IMR-90 (cell line): ENCODE data around the gene IRAK1. TPM values are rescaled to one million over a fixed set of nuclear protein-coding genes. Genes with fewer than 3 reads are reported as not detected.

Experiments used
- ATAC-seq: fragments of 200-7000 bp; cut with Tn5 transposase; 2 replicates; pipeline ENCODE4 v1.9.1; 2020; ENCODE audit warnings: low read depth, mild to moderate bottlenecking, moderate library complexity
- BruUV-seq: library from RNA; stranded (reverse); fragments of 400-500 nt; replicated peaks from 2 replicates; lab custom pipeline; 2021; lab: Mats Ljungman, UMichigan
- CTCF ChIA-PET: fragments of 300-600 bp; formaldehyde crosslinking; extraction: SDS; loops from one replicate; lab custom pipeline; 2021; ENCODE audit warnings: antibody characterized with exemption; lab: Yijun Ruan, JAX
- POLR2A ChIA-PET: fragments of 300-600 bp; sonication (Branson Sonifier 250); formaldehyde crosslinking; loops from one replicate; lab custom pipeline; 2022; ENCODE audit warnings: antibody characterized with exemption; ENCODE audit not compliant: unreplicated experiment; lab: Charles Lee
- DNase-seq: peaks from one replicate; pipeline ENCODE4 v3.0.0; 2013
- H2AFZ ChIP-seq: replicated peaks from 2 replicates; pipeline ENCODE3; 2013; ENCODE audit warnings: low read length, mild to moderate bottlenecking; ENCODE audit not compliant: poor library complexity
- H2AK5ac ChIP-seq: 2 replicates; pipeline ENCODE4 v1.6.1; 2013; ENCODE audit warnings: low read depth, low read length, inconsistent platforms
- H2AK9ac ChIP-seq: replicated peaks from 2 replicates; pipeline ENCODE3; 2013; ENCODE audit warnings: mild to moderate bottlenecking, low read depth, low read length, moderate library complexity; ENCODE audit not compliant: poor library complexity
- H2BK120ac ChIP-seq: 2 replicates; pipeline ENCODE4 v1.6.1; 2013; ENCODE audit warnings: low read depth, low read length, inconsistent platforms
- H2BK15ac ChIP-seq: 3 replicates; pipeline ENCODE4 v1.6.1; 2013; ENCODE audit warnings: low read depth, low read length, inconsistent platforms
- H2BK20ac ChIP-seq: 2 replicates; pipeline ENCODE4 v1.6.1; 2013; ENCODE audit warnings: low read depth, mild to moderate bottlenecking, inconsistent platforms, low read length, moderate library complexity
- H2BK5ac ChIP-seq: 2 replicates; pipeline ENCODE4 v1.6.1; 2013; ENCODE audit warnings: mild to moderate bottlenecking, low read depth, low read length, inconsistent platforms; ENCODE audit not compliant: poor library complexity, severe bottlenecking
- H3K14ac ChIP-seq: replicated peaks from 2 replicates; pipeline ENCODE4 v1.6.1; 2013; ENCODE audit warnings: low read depth, low read length, inconsistent platforms
- H3K18ac ChIP-seq: 2 replicates; pipeline ENCODE4 v1.6.1; 2013; ENCODE audit warnings: low read depth, low read length, control low read depth
- H3K23ac ChIP-seq: 2 replicates; pipeline ENCODE4 v1.6.1; 2013; ENCODE audit warnings: low read depth, low read length, inconsistent platforms
- H3K27ac ChIP-seq: 2 replicates; pipeline ENCODE4 v1.5.1; 2013; ENCODE audit warnings: mild to moderate bottlenecking, control low read depth, low read length; ENCODE audit not compliant: insufficient read depth
- H3K27me3 ChIP-seq: 2 replicates; pipeline ENCODE4 v1.6.1; 2013; ENCODE audit warnings: low read length; ENCODE audit not compliant: control insufficient read depth, insufficient read depth
- H3K36me3 ChIP-seq: 2 replicates; pipeline ENCODE4 v1.6.1; 2013; ENCODE audit warnings: low read length, mixed read lengths; ENCODE audit not compliant: control insufficient read depth, insufficient read depth
- H3K4ac ChIP-seq: 2 replicates; pipeline ENCODE4 v1.6.1; 2013; ENCODE audit warnings: low read depth, low read length, inconsistent platforms
- H3K4me1 ChIP-seq: 2 replicates; pipeline ENCODE4 v1.6.1; 2013; ENCODE audit warnings: low read length, mixed read lengths; ENCODE audit not compliant: control insufficient read depth, insufficient read depth
- H3K4me2 ChIP-seq: 2 replicates; pipeline ENCODE4 v1.6.1; 2013; ENCODE audit warnings: low read depth, mild to moderate bottlenecking, control low read depth, low read length, moderate library complexity
- H3K4me3 ChIP-seq: 2 replicates; pipeline ENCODE4 v1.5.1; 2013; ENCODE audit warnings: low read depth, mild to moderate bottlenecking, control low read depth, low read length, moderate library complexity; ENCODE audit not compliant: insufficient read depth
- H3K56ac ChIP-seq: 2 replicates; pipeline ENCODE4 v1.6.1; 2013; ENCODE audit warnings: low read length, inconsistent platforms; ENCODE audit not compliant: insufficient read depth; ENCODE audit errors: extremely low read depth
- H3K79me1 ChIP-seq, 2 experiments: 2 replicates each; pipeline ENCODE4 v1.6.1; 2013; ENCODE audit warnings: low read length in 2 of 2, inconsistent platforms in 1 of 2, low read depth in 1 of 2
- H3K9ac ChIP-seq: 2 replicates; pipeline ENCODE4 v1.6.1; 2013; ENCODE audit warnings: low read depth, low read length, control low read depth
- H3K9me1 ChIP-seq: 2 replicates; pipeline ENCODE4 v1.6.1; 2013; ENCODE audit warnings: low read length, inconsistent platforms; ENCODE audit not compliant: insufficient read depth
- H3K9me3 ChIP-seq: 2 replicates; pipeline ENCODE4 v1.6.1; 2013; ENCODE audit warnings: low read length; ENCODE audit not compliant: control insufficient read depth, insufficient read depth
- H4K20me1 ChIP-seq: 2 replicates; pipeline ENCODE4 v1.6.1; 2013; ENCODE audit warnings: low read length, inconsistent platforms; ENCODE audit not compliant: insufficient read depth
- H4K5ac ChIP-seq: 2 replicates; pipeline ENCODE4 v1.6.1; 2013; ENCODE audit warnings: mild to moderate bottlenecking, low read depth, low read length, control low read depth
- H4K8ac ChIP-seq, 2 experiments: 2 replicates each; pipeline ENCODE4 v1.6.1; 2013; ENCODE audit warnings: low read depth in 2 of 2, low read length in 2 of 2, control low read depth in 1 of 2, inconsistent platforms in 1 of 2
- H4K91ac ChIP-seq: 2 replicates; pipeline ENCODE4 v1.6.1; 2013; ENCODE audit warnings: low read depth, low read length, inconsistent platforms; ENCODE audit not compliant: insufficient read depth
- BHLHE40 ChIP-seq: fragments of 150-350 bp; IDR thresholded peaks from 2 replicates; pipeline ENCODE4 v1.6.1; 2016; ENCODE audit warnings: mild to moderate bottlenecking, low read depth, low read length
- CEBPB ChIP-seq: IDR thresholded peaks from 2 replicates; pipeline ENCODE4 v1.6.1; 2012; ENCODE audit warnings: low read depth, low read length, improper control_type of control experiment
- CHD1 ChIP-seq: IDR thresholded peaks from 2 replicates; pipeline ENCODE4 v1.6.1; 2012; ENCODE audit warnings: low read depth, low read length, improper control_type of control experiment
- RAD21 ChIP-seq: IDR thresholded peaks from 2 replicates; pipeline ENCODE4 v1.6.1; 2012; ENCODE audit warnings: low read length, improper control_type of control experiment
- RFX5 ChIP-seq: IDR thresholded peaks from 2 replicates; pipeline ENCODE4 v1.8.0; 2012; ENCODE audit warnings: low read depth, mild to moderate bottlenecking, low read length, moderate library complexity
- SMC3 ChIP-seq: fragments of 150-350 bp; IDR thresholded peaks from 2 replicates; pipeline ENCODE4 v1.6.1; 2016; ENCODE audit warnings: low read depth, mild to moderate bottlenecking, antibody characterized with exemption, low read length, moderate library complexity
- WGBS, 2 experiments: methylation state at CpG; one replicate each; pipeline versions ENCODE4 v1.1.5 to v1.1.7; 2013; ENCODE audit warnings: missing lambda C conversion rate in 2 of 2; ENCODE audit not compliant: insufficient read length in 1 of 2; ENCODE audit errors: extremely low coverage in 2 of 2; 5-methylcytosine and 5-hydroxymethylcytosine counted together
- dilution Hi-C: fragments of 300-500 bp; cut with HindIII; formaldehyde crosslinking; loops from one replicate; pipeline ENCODE4 v1.14.3; 2018; ENCODE audit warnings: low sequenced_read_pairs; ENCODE audit not compliant: unreplicated experiment
- in situ Hi-C: fragments of 300-500 bp; cut with MboI; formaldehyde crosslinking; loops from 3 replicates; pipeline ENCODE4 v1.14.3; 2019; ENCODE audit warnings: low sequenced_read_pairs, inconsistent platforms, mixed read lengths
- intact Hi-C: fragments of 100-400 bp; cut with micrococcal nuclease; formaldehyde crosslinking; loops from 2 replicates; pipeline ENCODE4 v1.10.0; 2022
- polyA plus RNA-seq, 3 experiments: library from polyadenylated mRNA; depleted of rRNA; stranded (reverse); fragments of >200 nt; gene quantifications; 2 replicates each; pipeline ENCODE4 v1.2.3, GENCODE V29; 2012; ENCODE audit warnings: low replicate concordance in 1 of 3
- total RNA-seq: library from RNA; depleted of rRNA; stranded (reverse); fragments of >200 nt; gene quantifications from 2 replicates; pipeline ENCODE4 v1.2.3, GENCODE V29; 2012
- TF ChIP-seq, protein P1 (sequence below): fragments of 150-350 bp; IDR thresholded peaks from 2 replicates; pipeline ENCODE4 v1.6.1; 2017; ENCODE audit warnings: mild to moderate bottlenecking, antibody characterized with exemption, low read length, low read depth
- TF ChIP-seq, protein P2 (sequence below): conservative IDR thresholded peaks from 2 replicates; pipeline ENCODE4 v1.5.1; 2012; ENCODE audit warnings: mild to moderate bottlenecking, low read depth, low read length, improper control_type of control experiment

IRAK1 gene
- total and polyA plus RNA-seq, 2 of the 4 experiments (the other 2 are of a cell fraction) = 33.3 to 50.2 TPM

DNA sequence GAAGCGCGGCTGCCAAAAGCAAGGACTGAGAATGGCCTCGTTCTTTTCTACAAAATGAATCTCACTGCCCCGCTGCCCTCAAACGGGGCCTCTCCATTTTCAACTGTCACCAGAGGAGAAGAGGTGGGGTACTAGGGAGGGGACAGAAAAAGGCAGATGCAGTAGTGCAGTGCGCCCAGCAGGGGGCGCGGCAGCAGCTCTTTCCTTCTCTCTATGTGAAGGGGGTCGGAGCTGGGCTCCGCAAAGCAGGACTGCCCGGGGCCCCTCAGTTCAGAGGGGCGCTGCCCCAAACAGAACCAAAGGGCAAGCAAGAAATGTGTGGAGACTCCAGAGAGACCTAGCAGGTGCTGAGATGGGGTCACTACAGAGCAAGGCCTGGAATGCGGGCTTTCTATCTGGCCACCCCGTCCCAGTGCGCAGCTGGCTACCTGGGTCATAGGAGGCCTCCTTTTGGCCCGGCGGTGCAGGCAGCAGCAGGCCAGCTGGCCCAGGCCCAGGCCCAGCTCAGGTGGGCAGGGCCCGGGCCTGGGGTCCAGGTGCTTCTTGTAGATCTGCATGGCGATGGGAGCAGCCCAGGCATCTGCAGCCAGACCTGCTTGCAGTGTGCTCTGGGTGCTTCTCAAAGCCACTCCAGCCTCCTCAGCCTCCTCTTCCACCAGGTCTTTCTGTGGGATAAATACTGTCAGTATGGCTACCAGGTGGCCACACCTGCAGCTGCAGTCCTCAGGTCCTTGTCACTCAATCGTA, 5.9 kb downstream of the IRAK1 start:
- no peak overlapping the region for H4K8ac ChIP-seq
- ChIA-PET CTCF (interaction anchor here (0.6 kb wide), 1 partner anchor 21 kb away, joined by 3 read pairs; no protein-coding TSS in a partner anchor), POLR2A (no interaction called here)
- peaks cover 3% of the 10 kb centered on the region; the same call in 1 of the 2 replicates for H3K4me1 ChIP-seq
- in situ Hi-C loops = no loop called here
- H3K9me3 ChIP-seq = no peaks in the 10 kb centered on the region
- no peak overlapping the region for H3K9ac ChIP-seq
- no peak overlapping the region for H3K4ac ChIP-seq
- no peak overlapping the region for H2BK5ac ChIP-seq
- intact Hi-C loops = loop anchor here (1.0 kb wide), 1 partner anchor 38 kb away; no protein-coding TSS in a partner anchor
- BruUV-seq = no TSS peak
- no peak overlapping the region for H3K18ac ChIP-seq
- no peaks in the 10 kb centered on the region for H3K9me1 ChIP-seq
- no peak overlapping the region for H2AK5ac ChIP-seq
- H3K27me3 ChIP-seq = no peaks in the 10 kb centered on the region
- peak; percentile 10 for DNase-seq
- H4K20me1 ChIP-seq = no peaks in the 10 kb centered on the region
- H3K36me3 ChIP-seq = peaks cover 21% of the 10 kb centered on the region
- H4K5ac ChIP-seq = no peak overlapping the region
- WGBS, 2 experiments = 30% methylated on average over 2 of the region's 20 CpGs; no CpG with 5 or more reads in 1 of the 2 experiments
- TF ChIP-seq RFX5 = no peak
- peak; percentile 72 for TF ChIP-seq SMC3
- TF ChIP-seq BHLHE40 = no peak
- peak; percentile 56 for TF ChIP-seq RAD21
- TF ChIP-seq, protein P1, sequence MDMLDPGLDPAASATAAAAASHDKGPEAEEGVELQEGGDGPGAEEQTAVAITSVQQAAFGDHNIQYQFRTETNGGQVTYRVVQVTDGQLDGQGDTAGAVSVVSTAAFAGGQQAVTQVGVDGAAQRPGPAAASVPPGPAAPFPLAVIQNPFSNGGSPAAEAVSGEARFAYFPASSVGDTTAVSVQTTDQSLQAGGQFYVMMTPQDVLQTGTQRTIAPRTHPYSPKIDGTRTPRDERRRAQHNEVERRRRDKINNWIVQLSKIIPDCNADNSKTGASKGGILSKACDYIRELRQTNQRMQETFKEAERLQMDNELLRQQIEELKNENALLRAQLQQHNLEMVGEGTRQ = no peak
- TF ChIP-seq, protein P2, sequence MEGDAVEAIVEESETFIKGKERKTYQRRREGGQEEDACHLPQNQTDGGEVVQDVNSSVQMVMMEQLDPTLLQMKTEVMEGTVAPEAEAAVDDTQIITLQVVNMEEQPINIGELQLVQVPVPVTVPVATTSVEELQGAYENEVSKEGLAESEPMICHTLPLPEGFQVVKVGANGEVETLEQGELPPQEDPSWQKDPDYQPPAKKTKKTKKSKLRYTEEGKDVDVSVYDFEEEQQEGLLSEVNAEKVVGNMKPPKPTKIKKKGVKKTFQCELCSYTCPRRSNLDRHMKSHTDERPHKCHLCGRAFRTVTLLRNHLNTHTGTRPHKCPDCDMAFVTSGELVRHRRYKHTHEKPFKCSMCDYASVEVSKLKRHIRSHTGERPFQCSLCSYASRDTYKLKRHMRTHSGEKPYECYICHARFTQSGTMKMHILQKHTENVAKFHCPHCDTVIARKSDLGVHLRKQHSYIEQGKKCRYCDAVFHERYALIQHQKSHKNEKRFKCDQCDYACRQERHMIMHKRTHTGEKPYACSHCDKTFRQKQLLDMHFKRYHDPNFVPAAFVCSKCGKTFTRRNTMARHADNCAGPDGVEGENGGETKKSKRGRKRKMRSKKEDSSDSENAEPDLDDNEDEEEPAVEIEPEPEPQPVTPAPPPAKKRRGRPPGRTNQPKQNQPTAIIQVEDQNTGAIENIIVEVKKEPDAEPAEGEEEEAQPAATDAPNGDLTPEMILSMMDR = peak; percentile 61
- TF ChIP-seq CEBPB = no peak
- no peak for TF ChIP-seq CHD1
- H3K4me2 ChIP-seq = no peak overlapping the region
- no peak overlapping the region for H2BK15ac ChIP-seq
- H3K23ac ChIP-seq = no peak overlapping the region
- H3K56ac ChIP-seq = no peak overlapping the region
- dilution Hi-C loops = no loop called here
- peaks cover 0 to 4% of the 10 kb centered on the region in 2 experiments; a peak in 3 of 4 replicates for H3K79me1 ChIP-seq
- no peak overlapping the region for H3K4me3 ChIP-seq
- no peak overlapping the region for H3K27ac ChIP-seq
- H2AK9ac ChIP-seq = no peak overlapping the region
- H4K91ac ChIP-seq = no peak overlapping the region
- no peak overlapping the region for H2BK120ac ChIP-seq
- no peak overlapping the region for H2AFZ ChIP-seq
- no peak overlapping the region for H3K14ac ChIP-seq
- ATAC-seq = peak; percentile 85
- H2BK20ac ChIP-seq = no peak overlapping the region
